Large intestine (tissue), 3 donors: ENCODE results near the gene ITGAD. TPM values are rescaled to one million over a fixed set of nuclear protein-coding genes. Genes with fewer than 3 reads are reported as not detected.

ENCODE experiments used
- DNase-seq, 2 donors: peaks; one replicate each; pipeline versions ENCODE4 v3.0.0 to v3.0.0-alpha.2; 2013
- H3K27ac ChIP-seq: one replicate; pipeline ENCODE4 v1.5.1; 2013; ENCODE audit warnings: low read length
- H3K27me3 ChIP-seq: 2 replicates; pipeline ENCODE4 v1.6.1; 2013; ENCODE audit warnings: low read length; ENCODE audit not compliant: control insufficient read depth, insufficient read depth
- H3K36me3 ChIP-seq: 2 replicates; pipeline ENCODE4 v1.6.1; 2013; ENCODE audit warnings: low read length; ENCODE audit not compliant: control insufficient read depth, insufficient read depth
- H3K4me1 ChIP-seq: one replicate; pipeline ENCODE4 v1.6.1; 2013; ENCODE audit warnings: low read length; ENCODE audit not compliant: control insufficient read depth, insufficient read depth
- H3K4me3 ChIP-seq: one replicate; pipeline ENCODE4 v1.5.1; 2013; ENCODE audit warnings: low read length
- H3K9me3 ChIP-seq: one replicate; pipeline ENCODE4 v1.6.1; 2013; ENCODE audit warnings: mild to moderate bottlenecking, low read depth, low read length, moderate library complexity; ENCODE audit not compliant: control insufficient read depth
- WGBS: methylation state at CpG from one replicate; pipeline ENCODE4 v1.1.5; 2013; ENCODE audit warnings: low lambda C conversion rate; ENCODE audit not compliant: insufficient coverage; 5-methylcytosine and 5-hydroxymethylcytosine counted together
- polyA plus RNA-seq: library from polyadenylated mRNA; unstranded; fragments of 120-200 nt; gene quantifications from one replicate; pipeline ENCODE4 v1.2.1, GENCODE V29; 2013

Gene ITGAD
- polyA plus RNA-seq, 1 donor, result 0.03 TPM

- H3K4me3 ChIP-seq, result no peak overlapping the region
- no peaks in the 10 kb centered on the region for H3K36me3 ChIP-seq
- H3K27ac ChIP-seq, result no peak overlapping the region
- no peaks in the 10 kb centered on the region for H3K27me3 ChIP-seq
- DNase-seq, result no peak
- no peaks in the 10 kb centered on the region for H3K4me1 ChIP-seq
- WGBS, result no CpG with 5 or more reads among the region's 9 CpGs
- no peaks in the 10 kb centered on the region for H3K9me3 ChIP-seq
These were observed 11.4 kb downstream of the ITGAD start for GRCh38 chr16:31404353-31405064.

GRCh38 chr16:31407406-31407805, 14.3 kb downstream of the ITGAD start:
- H3K4me1 ChIP-seq, result no peaks in the 10 kb centered on the region
- no peaks in the 10 kb centered on the region for H3K36me3 ChIP-seq
- H3K4me3 ChIP-seq, result no peak overlapping the region
- no CpG with 5 or more reads among the region's 8 CpGs for WGBS
- no peaks in the 10 kb centered on the region for H3K27me3 ChIP-seq
- H3K27ac ChIP-seq, result no peak overlapping the region
- no peaks in the 10 kb centered on the region for H3K9me3 ChIP-seq
- DNase-seq, result no peak

- no peaks in the 10 kb centered on the region for H3K27me3 ChIP-seq
- H3K4me1 ChIP-seq, result no peaks in the 10 kb centered on the region
- WGBS, result no CpG with 5 or more reads among the region's 3 CpGs
- no peak overlapping the region for H3K27ac ChIP-seq
- H3K9me3 ChIP-seq, result no peaks in the 10 kb centered on the region
- H3K36me3 ChIP-seq, result no peaks in the 10 kb centered on the region
- no peak overlapping the region for H3K4me3 ChIP-seq
- no peak for DNase-seq
These were observed 16.3 kb downstream of the ITGAD start for GRCh38 chr16:31409433-31409832.

GRCh38 chr16:31410082-31410481, 16.9 kb downstream of the ITGAD start:
- no peaks in the 10 kb centered on the region for H3K9me3 ChIP-seq
- no CpG with 5 or more reads among the region's 9 CpGs for WGBS
- no peak for DNase-seq
- no peak overlapping the region for H3K4me3 ChIP-seq
- H3K27me3 ChIP-seq, result no peaks in the 10 kb centered on the region
- no peak overlapping the region for H3K27ac ChIP-seq
- no peaks in the 10 kb centered on the region for H3K36me3 ChIP-seq
- H3K4me1 ChIP-seq, result no peaks in the 10 kb centered on the region

GRCh38 chr16:31411024-31411844, 18.1 kb downstream of the ITGAD start:
- no peak overlapping the region for H3K27ac ChIP-seq
- no peak for DNase-seq
- H3K9me3 ChIP-seq, result no peaks in the 10 kb centered on the region
- no peak overlapping the region for H3K4me3 ChIP-seq
- H3K36me3 ChIP-seq, result no peaks in the 10 kb centered on the region
- H3K27me3 ChIP-seq, result no peaks in the 10 kb centered on the region
- WGBS, result 80% methylated on average over 2 of the region's 22 CpGs
- H3K4me1 ChIP-seq, result no peaks in the 10 kb centered on the region

GRCh38 chr16:31412750-31413149, 19.6 kb downstream of the ITGAD start:
- no peaks in the 10 kb centered on the region for H3K9me3 ChIP-seq

GRCh38 chr16:31413381-31413780, 20.2 kb downstream of the ITGAD start:
- no CpG with 5 or more reads among the region's 5 CpGs for WGBS
- Histone ChIP-seq H3K9me3 (no peaks in the 10 kb centered on the region), H3K4me3 (no peak overlapping the region)

More at GRCh38 chr16:31412750-31413149, 19.6 kb downstream of the ITGAD start:
- Histone ChIP-seq H3K36me3 (no peaks in the 10 kb centered on the region), H3K4me3 (no peak overlapping the region), H3K27ac (no peak overlapping the region), H3K4me1 (no peaks in the 10 kb centered on the region), H3K27me3 (peaks cover 3% of the 10 kb centered on the region)
- DNase-seq, result no peak
- no CpG with 5 or more reads among the region's 10 CpGs for WGBS

GRCh38 chr16:31413943-31414342, 20.8 kb downstream of the ITGAD start:
- no peaks in the 10 kb centered on the region for H3K36me3 ChIP-seq
- DNase-seq, result no peak
- WGBS, result 87% methylated on average over 2 of the region's 4 CpGs
- H3K4me3 ChIP-seq, result no peak overlapping the region
- no peaks in the 10 kb centered on the region for H3K9me3 ChIP-seq
- H3K27ac ChIP-seq, result no peak overlapping the region
- H3K4me1 ChIP-seq, result no peaks in the 10 kb centered on the region
- H3K27me3 ChIP-seq, result peaks cover 3% of the 10 kb centered on the region

More at GRCh38 chr16:31413381-31413780, 20.2 kb downstream of the ITGAD start:
- Histone ChIP-seq H3K36me3 (no peaks in the 10 kb centered on the region), H3K27me3 (peaks cover 3% of the 10 kb centered on the region), H3K27ac (no peak overlapping the region), H3K4me1 (no peaks in the 10 kb centered on the region)
- DNase-seq, result no peak

GRCh38 chr16:31414706-31415105, 21.6 kb downstream of the ITGAD start:
- Histone ChIP-seq H3K9me3 (no peaks in the 10 kb centered on the region), H3K27me3 (peaks cover 3% of the 10 kb centered on the region), H3K4me1 (no peaks in the 10 kb centered on the region), H3K27ac (no peak overlapping the region), H3K36me3 (no peaks in the 10 kb centered on the region), H3K4me3 (no peak overlapping the region)
- no CpG with 5 or more reads among the region's 4 CpGs for WGBS
- DNase-seq, result no peak

- Histone ChIP-seq H3K27ac (no peak overlapping the region), H3K27me3 (peaks cover 3% of the 10 kb centered on the region), H3K4me1 (no peaks in the 10 kb centered on the region), H3K4me3 (no peak overlapping the region), H3K9me3 (no peaks in the 10 kb centered on the region), H3K36me3 (no peaks in the 10 kb centered on the region)
- DNase-seq, result no peak
- no CpG with 5 or more reads among the region's 11 CpGs for WGBS
These were observed 23.2 kb downstream of the ITGAD start for GRCh38 chr16:31416371-31416770.
